ENCODE data around the gene SPIRE1. TPM values are rescaled to one million over a fixed set of nuclear protein-coding genes. Genes with fewer than 3 reads are reported as not detected.

SPIRE1 gene
- total RNA-seq, 4 donors from 2014 or later, result 55.5 to 72.5 (median 60.4) TPM

DNA sequence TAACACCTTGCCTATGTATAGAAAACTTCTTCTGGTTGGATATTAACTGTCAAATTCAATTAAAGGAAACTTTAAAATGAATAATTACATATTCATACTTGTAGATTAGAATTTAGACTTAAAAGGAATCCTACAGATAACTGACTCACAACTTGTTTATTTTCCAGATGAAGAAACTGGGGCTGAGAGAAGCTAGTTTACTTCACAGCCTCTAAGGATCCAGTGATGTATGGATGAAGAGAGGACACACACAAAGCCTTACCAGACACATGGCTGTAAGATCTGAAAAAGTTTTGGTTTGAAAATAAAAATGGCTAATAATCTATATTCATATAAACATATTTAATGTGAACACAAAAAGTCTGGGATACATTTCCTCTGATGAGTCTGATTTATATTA is 177.9 kb downstream of the SPIRE1 start:
- no peak for DNase-seq (ENCODE audit: low spot score in 2 of 2)
- Histone ChIP-seq H3K4me1 (no peaks in the 10 kb centered on the region), H3K4me3 (no peak overlapping the region), H3K27me3 (no peaks in the 10 kb centered on the region), H3K27ac (no peak overlapping the region), H3K36me3 (peaks cover 0 to 34% (median 0%) of the 10 kb centered on the region in 3 donors), H3K9me3 (no peaks in the 10 kb centered on the region)
- no peak for TF ChIP-seq EP300 (IDR thresholded peaks at IDR 0.05)
- TF ChIP-seq POLR2A (IDR thresholded peaks at IDR 0.05), result no peak
- no peak for TF ChIP-seq CTCF (IDR thresholded peaks at IDR 0.05)

GRCh38 chr18:12479536-12479935 is 178.4 kb downstream of the SPIRE1 start:
- Histone ChIP-seq H3K9me3 (no peaks in the 10 kb centered on the region), H3K4me3 (no peak overlapping the region), H3K27ac (no peak overlapping the region), H3K4me1 (no peaks in the 10 kb centered on the region), H3K27me3 (no peaks in the 10 kb centered on the region), H3K36me3 (peaks cover 0 to 39% (median 0%) of the 10 kb centered on the region in 3 donors)
- TF ChIP-seq POLR2A (IDR thresholded peaks at IDR 0.05) (no peak), EP300 (IDR thresholded peaks at IDR 0.05) (no peak), CTCF (IDR thresholded peaks at IDR 0.05) (no peak)
- no peak for DNase-seq (ENCODE audit: low spot score in 2 of 2)
- WGBS, 2 donors, result 63 to 82% methylated on average over 3 of the region's 3 CpGs

- no peaks in the 10 kb centered on the region for H3K4me1 ChIP-seq
- H3K4me3 ChIP-seq, result no peak overlapping the region
- H3K27ac ChIP-seq, result no peak overlapping the region
- no peak for DNase-seq (ENCODE audit: low spot score in 2 of 2)
- peaks cover 0 to 48% (median 0%) of the 10 kb centered on the region in 3 donors for H3K36me3 ChIP-seq
- WGBS, 2 donors, result 91 to 93% methylated on average over 12 of the region's 12 CpGs
- no peaks in the 10 kb centered on the region for H3K27me3 ChIP-seq
- TF ChIP-seq CTCF (IDR thresholded peaks at IDR 0.05), result no peak
- TF ChIP-seq POLR2A (IDR thresholded peaks at IDR 0.05), result no peak
- no peak for TF ChIP-seq EP300 (IDR thresholded peaks at IDR 0.05)
- no peaks in the 10 kb centered on the region for H3K9me3 ChIP-seq
Measured at GRCh38 chr18:12478269-12479047, 179.4 kb downstream of the SPIRE1 start.

DNA sequence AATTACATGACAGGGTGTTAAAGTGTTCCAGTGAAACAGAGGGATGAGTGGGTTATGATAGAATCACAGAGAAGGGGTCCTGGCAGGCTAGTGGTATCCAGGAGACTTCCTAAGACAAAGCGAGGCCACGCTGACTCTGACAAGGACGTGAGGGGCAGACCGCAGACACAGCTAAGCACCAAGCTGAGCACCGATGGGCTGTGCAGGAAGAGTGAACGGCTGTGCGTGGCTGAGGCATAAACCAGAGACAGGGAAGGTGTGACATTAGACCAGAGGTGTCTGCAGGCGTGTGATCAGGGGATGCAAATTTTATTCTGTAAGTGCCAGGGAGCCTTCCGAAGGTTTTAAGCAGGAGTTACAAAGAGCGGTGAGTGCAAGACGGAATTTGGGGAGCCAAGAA is 180.3 kb downstream of the SPIRE1 start:
- H3K4me1 ChIP-seq, result no peaks in the 10 kb centered on the region
- H3K9me3 ChIP-seq, result no peaks in the 10 kb centered on the region
- WGBS, 2 donors, result 90 to 91% methylated on average over 11 of the region's 11 CpGs
- peaks cover 0 to 52% (median 0%) of the 10 kb centered on the region in 3 donors for H3K36me3 ChIP-seq
- H3K4me3 ChIP-seq, result no peak overlapping the region
- no peak overlapping the region for H3K27ac ChIP-seq
- no peak for DNase-seq (ENCODE audit: low spot score in 2 of 2)
- TF ChIP-seq EP300 (IDR thresholded peaks at IDR 0.05) (no peak), CTCF (IDR thresholded peaks at IDR 0.05) (no peak), POLR2A (IDR thresholded peaks at IDR 0.05) (no peak)
- no peaks in the 10 kb centered on the region for H3K27me3 ChIP-seq

DNA sequence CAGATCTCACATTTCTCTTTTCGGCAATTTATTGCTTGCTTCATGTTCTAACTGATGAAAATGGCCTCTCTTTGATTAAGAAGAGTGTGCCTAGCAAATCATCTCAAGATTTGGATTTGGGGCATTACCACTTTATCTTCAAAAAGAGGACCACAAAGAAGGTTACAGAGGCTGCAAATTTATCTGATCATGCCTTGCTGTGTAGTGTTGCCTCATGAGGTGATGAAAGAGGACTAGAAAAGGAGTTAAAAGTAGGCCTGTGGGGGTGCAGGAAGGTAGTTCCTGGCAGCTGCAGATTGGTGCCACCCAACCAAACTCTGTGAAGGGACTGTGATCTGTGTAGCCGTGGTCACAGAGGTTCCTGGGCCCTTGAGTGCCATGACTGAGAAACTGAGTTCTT is 181.0 kb downstream of the SPIRE1 start:
- DNase-seq (ENCODE audit: low spot score in 2 of 2), result no peak
- peaks cover 0 to 54% (median 0%) of the 10 kb centered on the region in 3 donors for H3K36me3 ChIP-seq
- H3K4me1 ChIP-seq, result no peaks in the 10 kb centered on the region
- TF ChIP-seq POLR2A (IDR thresholded peaks at IDR 0.05), result no peak
- no peak for TF ChIP-seq EP300 (IDR thresholded peaks at IDR 0.05)
- TF ChIP-seq CTCF (IDR thresholded peaks at IDR 0.05), result no peak
- 90 to 92% methylated on average over 2 of the region's 2 CpGs for WGBS, 2 donors
- no peaks in the 10 kb centered on the region for H3K27me3 ChIP-seq
- no peak overlapping the region for H3K27ac ChIP-seq
- no peak overlapping the region for H3K4me3 ChIP-seq
- H3K9me3 ChIP-seq, result no peaks in the 10 kb centered on the region

All from tibial nerve (tissue), 4 donors.